ENCODE results near the gene AARS2.
"Not testable (repeated sequence)": the region's sequence is repeated elsewhere in the genome, so short reads cannot be mapped to it uniquely, and the experiment has no call there.

AARS2 gene

GRCh38 chr6:44312901-44313788 lies at the start of gene AARS2:
Gene AARS2 (minus strand): TSS chr6:44313347. CDS start chr6:44313323, 24 bp downstream.
- no peak for FAIRE-seq

GRCh38 chr6:44361947-44362346 lies 48.8 kb upstream of the AARS2 start:
- no peak for FAIRE-seq

- FAIRE-seq, result no peak
Measured at GRCh38 chr6:44359973-44360372, 46.8 kb upstream of the AARS2 start.

- FAIRE-seq, result no peak
Measured at GRCh38 chr6:44356487-44356886, 43.3 kb upstream of the AARS2 start.

- FAIRE-seq, result no peak
Measured at GRCh38 chr6:44355640-44356039, 42.5 kb upstream of the AARS2 start.

- no peak for FAIRE-seq
Measured at GRCh38 chr6:44353336-44353735, 40.2 kb upstream of the AARS2 start.

- FAIRE-seq, result no peak
Measured at GRCh38 chr6:44352259-44352658, 39.1 kb upstream of the AARS2 start.

GRCh38 chr6:44350650-44350994 lies 37.5 kb upstream of the AARS2 start:
- not testable (repeated sequence) for FAIRE-seq

- FAIRE-seq, result no peak
Measured at GRCh38 chr6:44349904-44350649, 36.9 kb upstream of the AARS2 start.

- not testable (repeated sequence) for FAIRE-seq
Measured at GRCh38 chr6:44346818-44347217, 33.7 kb upstream of the AARS2 start.

- no peak for FAIRE-seq
Measured at GRCh38 chr6:44342489-44342888, 29.3 kb upstream of the AARS2 start, which contains the start of gene SPATS1. Gene SPATS1 (plus strand): TSS chr6:44342650. CDS start chr6:44343096, 446 bp downstream.

- FAIRE-seq, result no peak
Measured at GRCh38 chr6:44342052-44342451, 28.9 kb upstream of the AARS2 start.

GRCh38 chr6:44341095-44341890 lies 28.1 kb upstream of the AARS2 start:
- no peak for FAIRE-seq

- no peak for FAIRE-seq
Measured at GRCh38 chr6:44339763-44340625, 26.8 kb upstream of the AARS2 start.

GRCh38 chr6:44339301-44339700 lies 26.2 kb upstream of the AARS2 start:
- FAIRE-seq, result no peak

GRCh38 chr6:44338228-44339122 lies 25.3 kb upstream of the AARS2 start:
- FAIRE-seq, result no peak

- FAIRE-seq, result no peak
Measured at GRCh38 chr6:44335631-44336030, 22.5 kb upstream of the AARS2 start.

- no peak for FAIRE-seq
Measured at GRCh38 chr6:44333942-44334341, 20.8 kb upstream of the AARS2 start.

- no peak for FAIRE-seq
Measured at GRCh38 chr6:44333273-44333919, 20.2 kb upstream of the AARS2 start.

GRCh38 chr6:44332585-44332984 lies 19.4 kb upstream of the AARS2 start:
- FAIRE-seq, result no peak
